ENCODE data around the gene EDA2R.

Gene EDA2R

GRCh38 chrX:66638591-66639500, at the start of gene EDA2R:
TSS of gene EDA2R (minus strand) at chrX:66639078. CDS start at chrX:66616020, 23,058 bp downstream.
- DNase-seq: no peak

GRCh38 chrX:66684196-66684595, 45.3 kb upstream of the EDA2R start:
- DNase-seq: no peak

DNA sequence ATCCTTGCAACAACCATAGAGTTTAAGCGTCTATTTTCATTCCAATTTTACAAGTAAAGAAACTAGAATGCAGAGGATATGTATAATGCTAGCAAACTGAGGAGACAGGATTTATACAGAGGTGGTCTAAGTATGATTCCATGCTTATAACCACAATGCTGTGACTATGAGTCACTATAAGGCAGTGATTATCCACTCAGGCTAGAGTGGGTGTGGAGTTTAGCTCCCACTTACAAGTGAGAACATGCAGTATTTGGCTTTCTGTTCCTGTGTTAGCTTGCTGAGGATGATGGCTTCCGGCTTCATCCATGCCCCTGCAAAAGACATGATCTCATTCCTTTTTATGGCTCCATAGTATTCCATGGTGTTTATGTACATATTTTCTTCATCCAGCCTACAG, 41.6 kb upstream of the EDA2R start:
- DNase-seq: no peak

- no peak for DNase-seq
Measured at GRCh38 chrX:66677430-66677829, 38.6 kb upstream of the EDA2R start.

- no peak for DNase-seq
Measured at GRCh38 chrX:66676990-66677389, 38.1 kb upstream of the EDA2R start.

GRCh38 chrX:66676413-66676812, 37.5 kb upstream of the EDA2R start:
- no peak for DNase-seq

- no peak for DNase-seq
Measured at GRCh38 chrX:66675541-66675940, 36.7 kb upstream of the EDA2R start.

DNA sequence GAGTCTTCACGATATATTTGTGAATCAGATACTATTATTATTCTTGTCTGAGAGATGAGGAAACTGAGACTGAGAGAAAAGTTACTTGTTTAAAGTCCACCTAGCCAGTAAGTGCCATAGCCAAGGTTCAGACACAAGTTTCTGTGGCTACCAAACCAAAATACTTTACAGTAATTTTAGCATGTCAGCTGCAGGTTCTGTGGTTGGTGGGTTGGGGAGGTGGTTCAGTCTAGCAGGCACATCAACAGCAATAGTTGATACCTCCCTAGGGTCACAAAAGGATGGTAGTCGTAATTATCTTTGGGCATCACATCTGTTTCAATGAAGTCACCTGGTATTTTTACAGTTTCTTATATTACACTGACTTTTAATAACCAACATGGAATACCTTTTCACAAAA, 35.6 kb upstream of the EDA2R start:
- no peak for DNase-seq

DNA sequence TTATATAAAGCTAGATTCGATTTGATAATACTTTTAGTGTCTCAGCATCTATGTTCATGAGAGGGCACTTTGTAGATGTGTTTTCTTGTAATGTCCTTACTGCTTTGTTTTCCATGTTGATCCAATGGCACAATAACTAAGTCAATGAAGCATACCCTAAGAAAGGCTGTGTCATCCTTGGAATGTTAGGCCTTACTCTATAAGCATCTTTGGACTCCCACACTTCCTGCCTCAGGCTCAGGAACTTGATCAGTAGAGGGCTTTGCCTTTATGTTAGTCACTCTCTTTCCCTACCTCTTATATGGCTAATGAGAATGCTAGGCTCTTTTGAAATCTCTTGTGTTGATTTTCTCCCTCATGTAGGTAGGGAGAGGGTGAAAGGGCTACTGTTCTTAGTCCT, 33.2 kb upstream of the EDA2R start:
- no peak for DNase-seq

DNA sequence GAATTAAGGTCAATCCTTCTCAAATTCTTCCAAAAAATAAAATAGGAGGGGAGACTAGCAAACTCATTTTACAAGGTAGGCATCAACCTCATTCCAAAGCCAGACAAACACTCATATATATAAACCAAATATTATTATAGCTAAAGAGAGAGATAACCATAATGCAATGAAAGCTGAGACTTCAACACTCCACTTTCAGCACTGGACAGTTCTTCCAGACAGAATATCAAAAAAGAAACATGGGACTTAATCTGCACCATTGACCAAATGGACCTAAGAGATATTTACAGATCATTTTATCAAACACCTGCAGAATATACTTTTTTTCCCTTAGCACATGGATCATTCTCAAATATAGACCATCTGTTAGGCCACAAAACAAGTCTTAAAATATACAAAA, 15.5 kb upstream of the EDA2R start:
- no peak for DNase-seq

- DNase-seq: no peak
Measured at GRCh38 chrX:66635360-66635759, 3.5 kb downstream of the EDA2R start.

GRCh38 chrX:66634272-66634671, 4.6 kb downstream of the EDA2R start:
- no peak for DNase-seq

GRCh38 chrX:66633541-66633940, 5.3 kb downstream of the EDA2R start:
- no peak for DNase-seq

- no peak for DNase-seq
Measured at GRCh38 chrX:66632981-66633380, 5.9 kb downstream of the EDA2R start.

DNA sequence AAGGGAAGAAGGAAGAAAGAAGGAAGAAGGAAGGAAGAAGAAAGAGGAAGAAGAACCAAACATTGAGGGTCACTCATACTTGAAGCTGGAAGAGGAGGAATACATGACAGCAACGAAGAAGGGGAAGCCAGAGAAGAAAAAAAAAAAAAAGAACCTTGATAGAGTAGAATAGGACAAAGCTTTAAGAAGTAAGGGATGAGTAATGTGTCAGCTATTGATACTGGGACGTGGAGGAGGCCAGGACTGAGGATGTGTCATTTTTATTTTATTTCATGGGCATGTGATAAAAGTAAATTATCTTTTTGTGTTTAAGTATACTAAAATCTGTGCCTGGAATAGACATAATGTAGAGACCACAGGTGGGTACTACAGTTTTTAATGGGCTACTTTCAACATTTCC, 6.4 kb downstream of the EDA2R start:
- no peak for DNase-seq

DNA sequence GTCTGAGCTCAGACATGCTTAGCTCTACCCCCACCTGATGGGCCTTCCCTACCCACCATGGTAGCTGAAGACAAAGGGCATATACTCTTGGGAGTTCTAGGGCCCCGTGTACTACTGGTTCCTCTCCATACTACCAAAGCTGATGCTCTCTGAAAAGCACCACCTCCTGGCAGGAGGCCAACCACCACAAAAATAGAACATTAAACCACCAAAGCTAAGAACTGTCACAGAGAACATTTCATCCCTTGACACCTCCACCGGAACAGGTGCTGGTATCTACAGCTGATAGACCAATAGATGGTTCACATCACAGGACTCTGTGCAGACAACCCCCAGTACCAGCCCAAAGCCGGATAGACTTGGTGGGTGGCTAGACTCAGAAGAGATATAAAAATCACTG, 13.4 kb downstream of the EDA2R start:
- no peak for DNase-seq

DNA sequence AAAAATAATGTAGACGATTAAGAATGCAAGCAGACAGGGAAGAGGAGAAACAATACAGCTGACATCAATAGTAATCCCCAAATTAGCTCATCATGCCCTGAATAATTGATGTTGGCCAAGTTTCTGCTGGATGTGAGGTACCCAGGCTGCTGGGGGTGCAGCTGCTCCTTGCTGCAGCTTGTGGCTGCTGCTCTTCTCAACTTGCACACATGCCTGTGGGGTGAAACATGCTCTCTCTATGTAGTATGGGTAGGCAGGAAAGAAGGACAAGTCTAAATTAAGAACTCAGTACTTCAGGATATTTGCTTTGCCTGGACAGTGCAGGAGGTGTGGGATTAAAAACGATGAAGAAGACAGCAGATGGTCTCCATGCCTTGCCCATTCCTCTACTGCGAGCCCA, 16.7 kb downstream of the EDA2R start:
- no peak for DNase-seq

DNA sequence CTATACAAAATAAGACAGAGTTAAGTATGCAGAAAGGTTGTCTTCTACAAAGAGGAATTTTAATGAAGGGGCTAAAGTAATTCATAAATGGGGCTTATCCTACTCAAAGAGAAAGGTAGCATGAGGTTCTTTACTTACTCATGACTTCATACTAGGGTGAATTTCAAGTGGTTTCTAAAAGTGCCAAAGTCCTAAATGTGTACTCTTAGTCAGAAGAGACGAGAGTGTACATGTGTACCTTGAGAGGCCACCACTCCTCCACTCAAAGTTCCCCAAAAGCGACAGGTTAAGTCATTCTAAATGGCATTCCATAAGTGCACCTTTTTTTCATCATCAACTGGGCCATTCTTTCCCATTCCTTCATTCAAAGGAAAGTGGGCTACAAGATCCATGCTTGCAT, 21.9 kb downstream of the EDA2R start:
- no peak for DNase-seq

GRCh38 chrX:66602381-66602938, 36.4 kb downstream of the EDA2R start:
- DNase-seq: no peak

GRCh38 chrX:66601522-66601921, 37.4 kb downstream of the EDA2R start:
- DNase-seq: no peak

- DNase-seq: no peak
Measured at GRCh38 chrX:66579219-66579618, 59.7 kb downstream of the EDA2R start.

GRCh38 chrX:66553973-66554372, 84.9 kb downstream of the EDA2R start:
- no peak for DNase-seq

- no peak for DNase-seq
Measured at GRCh38 chrX:66547847-66548369, 91.0 kb downstream of the EDA2R start.

All from NCI-H510A (cell line).